ENCODE measurements around the gene PSMD10. TPM values are rescaled to one million over a fixed set of nuclear protein-coding genes. Genes with fewer than 3 reads are reported as not detected.

Gene PSMD10
- total and polyA plus RNA-seq, 2 of the 8 experiments (the other 6 are each of a cell fraction or from before 2014, with no cell fraction given), result 49.9 to 79.9 TPM

- TF ChIP-seq ATF3 (IDR thresholded peaks at IDR 0.05; ENCODE audit: insufficient read depth, low read depth, low read length) (no peak), EZH2 (IDR thresholded peaks at IDR 0.05; ENCODE audit: low read depth, low read length, severe bottlenecking) (no peak), ZNF274 (IDR thresholded peaks at IDR 0.05; ENCODE audit: borderline replicate concordance, extremely low read depth, low read length) (no peak), TBP (IDR thresholded peaks at IDR 0.05; ENCODE audit: low read depth, low read length) (no peak), SUZ12 (IDR thresholded peaks at IDR 0.05; ENCODE audit: low read length) (no peak)
These were observed 14.1 kb upstream of the PSMD10 start (continued) for GRCh38 chrX:108105473-108105872.
